OCI-LY3 (cell line): Measurements from ENCODE around the gene ADD1.

ENCODE experiments used
- H2AFZ ChIP-seq: fragments of 200-600, 300-600 bp; shearing (Covaris generic); 2 replicates; pipeline ENCODE4 v1.6.0; 2014; ENCODE audit warnings: antibody characterized with exemption, low read depth, low read length
- H3K27ac ChIP-seq: fragments of 200-600, 300-600 bp; sonication (generic); 2 replicates; pipeline ENCODE4 v1.5.1; 2014; ENCODE audit warnings: mild to moderate bottlenecking, low read length, moderate library complexity, mixed read lengths
- H3K27me3 ChIP-seq: fragments of 200-600, 300-600 bp; sonication (generic); 2 replicates; pipeline ENCODE4 v1.6.1; 2014; ENCODE audit warnings: low read depth, low read length, mixed read lengths
- H3K36me3 ChIP-seq: fragments of 200-600, 300-600 bp; sonication (generic); replicated peaks from 2 replicates; pipeline ENCODE3; 2014; ENCODE audit warnings: low read depth, low read length, mixed read lengths
- H3K4me1 ChIP-seq: fragments of 300-600, 200-600 bp; sonication (generic); 2 replicates; pipeline ENCODE4 v1.6.1; 2014; ENCODE audit warnings: low read length, mixed read lengths
- H3K4me2 ChIP-seq: fragments of 200-600, 300-600 bp; sonication (generic); 2 replicates; pipeline ENCODE4 v1.6.1; 2014; ENCODE audit warnings: low read length, mixed read lengths
- H3K4me3 ChIP-seq: fragments of 300-600, 200-600 bp; sonication (generic); 2 replicates; pipeline ENCODE4 v1.5.1; 2014; ENCODE audit warnings: antibody characterized with exemption, mild to moderate bottlenecking, low read length, moderate library complexity
- H3K79me2 ChIP-seq: fragments of 300-600, 200-600 bp; shearing (Covaris generic); 2 replicates; pipeline ENCODE4 v1.6.1; 2014; ENCODE audit warnings: mild to moderate bottlenecking, low read length, mixed read lengths
- H3K9ac ChIP-seq: fragments of 300-600, 200-600 bp; shearing (Covaris generic); 2 replicates; pipeline ENCODE4 v1.6.0; 2014; ENCODE audit warnings: mild to moderate bottlenecking, low read length, moderate library complexity
- H3K9me3 ChIP-seq: fragments of 200-600, 300-600 bp; shearing (Covaris generic); 2 replicates; pipeline ENCODE4 v1.6.1; 2014; ENCODE audit warnings: low read length, mixed read lengths; ENCODE audit not compliant: insufficient read depth
- H4K20me1 ChIP-seq: fragments of 200-600, 300-600 bp; sonication (generic); 2 replicates; pipeline ENCODE4 v1.6.1; 2016; ENCODE audit warnings: low read length, mixed read lengths; ENCODE audit not compliant: insufficient read depth
- CTCF ChIP-seq: fragments of 200-600, 300-600 bp; sonication (generic); IDR thresholded peaks from 2 replicates; pipeline ENCODE4 v1.5.1; 2014; ENCODE audit warnings: antibody characterized with exemption, low read length, low read depth
- EZH2phosphoT487 ChIP-seq: fragments of 200-600 bp; shearing (Covaris generic); IDR thresholded peaks from 2 replicates; pipeline ENCODE4 v1.6.1; 2018; ENCODE audit warnings: antibody characterized with exemption, mixed run types, low read depth

The ADD1 gene

DNA sequence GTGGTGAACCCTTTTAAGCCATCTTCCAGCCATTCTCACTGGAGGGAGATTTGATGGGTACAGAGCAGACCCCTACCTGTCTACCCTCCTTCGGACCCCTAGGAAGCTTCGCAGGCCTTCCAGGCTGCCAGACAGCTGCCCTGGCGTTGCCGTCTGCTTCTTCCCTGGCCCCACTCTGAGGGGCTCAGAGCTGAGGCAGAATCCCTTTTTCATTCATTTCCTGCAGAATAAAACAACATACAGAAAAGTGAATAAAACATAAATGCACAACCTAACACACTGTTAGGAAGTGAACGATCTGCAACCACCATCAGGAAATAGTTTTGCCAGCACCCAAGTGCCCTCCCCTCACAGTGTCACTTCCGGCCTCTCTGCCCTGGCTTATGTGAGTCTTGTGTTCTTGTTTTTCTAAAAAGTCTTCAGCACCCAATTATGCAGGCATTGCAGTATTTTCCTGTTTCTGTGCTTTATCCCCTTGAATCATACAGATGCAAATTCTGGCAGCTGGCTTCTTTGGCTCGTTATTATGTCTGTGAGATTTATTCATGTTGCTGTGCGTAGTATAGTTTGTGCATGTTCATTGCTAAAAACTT is 5.6 kb upstream of the ADD1 start:
- Histone ChIP-seq H3K9ac (peak overlapping the region; percentile 58), H3K27ac (peak overlapping the region; percentile 47), H3K4me2 (peak overlapping the region; percentile 86)

DNA sequence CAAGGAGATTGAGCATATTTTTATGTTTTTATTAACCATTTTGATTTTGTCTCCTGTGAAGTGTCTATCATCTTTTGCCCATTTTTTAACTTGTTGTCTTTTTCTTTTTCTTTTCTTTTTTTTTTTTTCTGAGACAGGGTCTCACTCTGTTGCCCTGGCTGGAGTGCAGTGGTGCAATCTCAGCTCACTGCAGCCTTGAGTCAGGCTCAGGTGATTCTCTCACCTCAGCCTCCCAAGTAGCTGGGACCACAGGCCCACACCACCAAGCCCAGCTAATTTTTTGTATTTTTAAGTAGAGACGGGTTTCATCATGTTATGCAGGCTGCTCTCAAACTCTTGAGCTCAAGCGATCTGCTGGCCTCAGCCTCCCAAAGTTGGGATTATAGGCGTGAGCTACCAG is 4.6 kb upstream of the ADD1 start:
- Histone ChIP-seq H3K79me2 (peaks cover 1% of the 10 kb centered on the region), H3K4me1 (peaks cover 33% of the 10 kb centered on the region), H3K9me3 (no peaks in the 10 kb centered on the region), H3K9ac (no peak overlapping the region), H3K27me3 (no peaks in the 10 kb centered on the region), H4K20me1 (no peaks in the 10 kb centered on the region), H3K27ac (no peak overlapping the region), H3K36me3 (peaks cover 8% of the 10 kb centered on the region), H2AFZ (peak overlapping the region; percentile 71; the same call in 1 of the 2 replicates), H3K4me3 (peak overlapping the region; percentile 74; the same call in 1 of the 2 replicates), H3K4me2 (peak overlapping the region; percentile 86)
- TF ChIP-seq EZH2phosphoT487, result no peak
- TF ChIP-seq CTCF, result no peak

More for the DNA sequence above, 5.6 kb upstream of the ADD1 start:
- Histone ChIP-seq H2AFZ (peak overlapping the region; percentile 71), H3K9me3 (no peaks in the 10 kb centered on the region), H3K4me1 (peaks cover 33% of the 10 kb centered on the region), H3K4me3 (peak overlapping the region; percentile 74), H3K27me3 (no peaks in the 10 kb centered on the region), H3K79me2 (no peaks in the 10 kb centered on the region), H3K36me3 (peaks cover 8% of the 10 kb centered on the region), H4K20me1 (no peaks in the 10 kb centered on the region)
- TF ChIP-seq CTCF, result no peak
- no peak for TF ChIP-seq EZH2phosphoT487

DNA sequence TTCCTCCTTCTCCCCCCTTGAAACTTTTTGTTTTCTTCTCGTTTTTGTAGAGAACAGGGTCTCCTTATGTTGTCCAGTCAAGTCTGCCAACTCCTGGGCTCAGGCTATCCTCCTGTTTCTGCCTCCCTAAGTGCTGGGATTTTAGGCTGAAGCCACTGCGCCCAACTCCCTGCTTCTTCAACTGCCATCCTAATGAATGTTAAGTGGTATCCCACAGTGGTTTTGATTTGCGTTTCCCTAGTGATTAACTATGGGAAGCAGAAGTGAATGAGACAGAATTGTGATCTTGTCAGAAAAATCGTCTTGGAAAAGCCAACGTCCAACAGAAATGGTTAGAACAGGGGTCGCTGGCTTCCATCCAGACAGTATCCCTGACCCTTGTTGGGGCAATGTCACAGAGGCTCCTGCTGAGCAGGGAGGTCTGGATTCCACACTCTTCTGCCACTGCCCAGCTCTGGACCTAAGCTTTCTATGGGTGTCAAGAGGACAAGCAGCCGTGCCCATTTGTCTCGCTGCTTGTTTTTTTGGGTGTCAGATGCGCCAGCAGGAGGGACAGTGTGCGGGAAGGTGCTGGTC is 869 bp upstream of the ADD1 start:
- no peaks in the 10 kb centered on the region for H3K9me3 ChIP-seq
- H3K27me3 ChIP-seq, result no peaks in the 10 kb centered on the region
- H3K79me2 ChIP-seq, result peaks cover 38% of the 10 kb centered on the region
- peak overlapping the region; percentile 86 for H3K9ac ChIP-seq
- TF ChIP-seq CTCF (no peak), EZH2phosphoT487 (no peak)
- H3K4me2 ChIP-seq, result peak overlapping the region; percentile 97
- H2AFZ ChIP-seq, result peak overlapping the region; percentile 84
- no peak overlapping the region; the same call in 1 of the 2 replicates for H3K27ac ChIP-seq
- H3K36me3 ChIP-seq, result no peaks in the 10 kb centered on the region
- peaks cover 45% of the 10 kb centered on the region for H3K4me1 ChIP-seq
- H3K4me3 ChIP-seq, result peak overlapping the region; percentile 99
- H4K20me1 ChIP-seq, result peaks cover 17% of the 10 kb centered on the region

DNA sequence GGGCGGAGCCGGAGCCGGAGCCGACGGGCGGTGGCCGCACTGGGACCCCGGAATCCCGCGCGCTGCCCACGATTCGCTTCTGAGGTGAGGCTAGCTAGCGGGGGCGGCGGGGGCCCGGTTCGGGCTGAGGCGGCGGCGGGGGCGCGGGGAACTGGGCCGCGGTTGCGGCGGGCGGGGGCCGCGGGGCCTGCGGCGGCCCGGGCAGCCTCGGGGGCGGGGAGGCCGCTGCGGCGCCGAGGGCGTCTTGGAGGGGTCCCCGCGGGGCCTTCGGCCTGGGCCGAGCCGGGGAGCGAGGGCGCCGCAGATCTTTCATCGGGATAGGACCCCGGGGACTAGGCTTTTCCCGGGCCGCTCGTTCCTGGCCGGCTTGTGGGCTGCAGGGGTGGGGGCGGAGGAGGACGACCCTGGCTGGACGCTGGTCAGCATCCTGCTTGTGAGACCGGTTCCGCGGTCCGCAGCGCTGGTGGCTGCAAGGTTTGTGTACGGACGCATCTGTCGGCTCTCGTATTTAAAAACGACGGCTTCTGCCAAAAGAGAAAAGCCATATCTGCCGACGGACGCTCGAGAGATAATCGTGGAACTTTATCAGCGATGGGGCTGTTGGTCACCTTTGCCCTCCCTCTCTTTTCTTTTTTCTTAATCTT is 419 bp downstream of the ADD1 start:
- peaks cover 36% of the 10 kb centered on the region for H3K4me1 ChIP-seq
- H3K36me3 ChIP-seq, result no peaks in the 10 kb centered on the region
- peaks cover 50% of the 10 kb centered on the region for H3K79me2 ChIP-seq
- no peak overlapping the region for H2AFZ ChIP-seq
- H3K9ac ChIP-seq, result peak overlapping the region; percentile 88
- peak overlapping the region; percentile 99 for H3K4me3 ChIP-seq
- H4K20me1 ChIP-seq, result peaks cover 28% of the 10 kb centered on the region
- TF ChIP-seq EZH2phosphoT487, result no peak
- no peaks in the 10 kb centered on the region for H3K27me3 ChIP-seq
- no peaks in the 10 kb centered on the region for H3K9me3 ChIP-seq
- peak overlapping the region; percentile 90 for H3K4me2 ChIP-seq
- H3K27ac ChIP-seq, result peak overlapping the region; percentile 56
